Activated CD4-positive, alpha-beta T cell treated with anti-CD3 and anti-CD28 coated beads, Interleukin-2, amount 10 ng/mL, durations not matched to agents 24 days and 14 days (primary cell): ENCODE results near the gene NFIB. TPM values are rescaled to one million over a fixed set of nuclear protein-coding genes. Genes with fewer than 3 reads are reported as not detected.

ENCODE experiments used
- DNase-seq: peaks from one replicate; pipeline ENCODE4 v3.0.0; 2022
- H3K27ac Mint-ChIP-seq: one replicate; pipeline ENCODE4 v1.8.0; 2022; ENCODE audit warnings: mild to moderate bottlenecking, mixed read lengths
- H3K27me3 Mint-ChIP-seq: one replicate; pipeline ENCODE4 v1.8.0; 2022; ENCODE audit warnings: mixed read lengths
- H3K36me3 Mint-ChIP-seq: one replicate; pipeline ENCODE4 v1.8.0; 2022; ENCODE audit warnings: low read depth, mild to moderate bottlenecking, mixed read lengths
- H3K4me1 Mint-ChIP-seq: one replicate; pipeline ENCODE4 v1.8.0; 2021; ENCODE audit warnings: mixed read lengths
- H3K4me3 Mint-ChIP-seq: one replicate; pipeline ENCODE4 v1.8.0; 2022; ENCODE audit warnings: mild to moderate bottlenecking, moderate library complexity, mixed read lengths
- H3K9me3 Mint-ChIP-seq: one replicate; pipeline ENCODE4 v1.8.0; 2021; ENCODE audit warnings: mixed read lengths
- intact Hi-C: fragments of 100-400 bp; cut with micrococcal nuclease; formaldehyde crosslinking; loops from one replicate; pipeline ENCODE4 v1.15.1; 2023
- total RNA-seq: library from RNA; stranded (reverse); gene quantifications from 2 replicates; pipeline ENCODE4 v1.2.3, GENCODE V29; 2022

NFIB gene
- total RNA-seq, 1 donor from 2014 or later: not detected

- Mint-ChIP-seq H3K4me1 (no peaks in the 10 kb centered on the region), H3K27me3 (no peaks in the 10 kb centered on the region), H3K27ac (no peak overlapping the region), H3K36me3 (no peaks in the 10 kb centered on the region), H3K4me3 (no peak overlapping the region), H3K9me3 (no peaks in the 10 kb centered on the region)
- intact Hi-C loops: no loop called here
- no peak for DNase-seq
Measured at GRCh38 chr9:14131356-14132088, 182.4 kb downstream of the NFIB start.

GRCh38 chr9:14127656-14128055 lies 186.3 kb downstream of the NFIB start:
- intact Hi-C loops: no loop called here
- Mint-ChIP-seq H3K36me3 (no peaks in the 10 kb centered on the region), H3K9me3 (no peaks in the 10 kb centered on the region), H3K4me1 (no peaks in the 10 kb centered on the region), H3K4me3 (no peak overlapping the region), H3K27me3 (no peaks in the 10 kb centered on the region), H3K27ac (no peak overlapping the region)
- no peak for DNase-seq

- Mint-ChIP-seq H3K4me3 (no peak overlapping the region), H3K27me3 (no peaks in the 10 kb centered on the region), H3K27ac (no peak overlapping the region), H3K9me3 (no peaks in the 10 kb centered on the region), H3K4me1 (no peaks in the 10 kb centered on the region), H3K36me3 (no peaks in the 10 kb centered on the region)
- DNase-seq: no peak
- intact Hi-C loops: no loop called here
Measured at GRCh38 chr9:14119694-14120514, 194.0 kb downstream of the NFIB start.

GRCh38 chr9:14112226-14112625 lies 201.7 kb downstream of the NFIB start:
- no peaks in the 10 kb centered on the region for H3K4me1 Mint-ChIP-seq
- H3K27me3 Mint-ChIP-seq: no peaks in the 10 kb centered on the region
- no peaks in the 10 kb centered on the region for H3K9me3 Mint-ChIP-seq
- no peaks in the 10 kb centered on the region for H3K36me3 Mint-ChIP-seq
- DNase-seq: no peak
- intact Hi-C loops: no loop called here
- H3K4me3 Mint-ChIP-seq: no peak overlapping the region
- no peak overlapping the region for H3K27ac Mint-ChIP-seq

- Mint-ChIP-seq H3K4me1 (no peaks in the 10 kb centered on the region), H3K9me3 (no peaks in the 10 kb centered on the region), H3K4me3 (no peak overlapping the region), H3K27ac (no peak overlapping the region), H3K36me3 (no peaks in the 10 kb centered on the region), H3K27me3 (no peaks in the 10 kb centered on the region)
- DNase-seq: no peak
- intact Hi-C loops: no loop called here
Measured at GRCh38 chr9:14111696-14112095, 202.2 kb downstream of the NFIB start.

GRCh38 chr9:14107977-14108376 lies 206.0 kb downstream of the NFIB start:
- H3K9me3 Mint-ChIP-seq: no peaks in the 10 kb centered on the region
- no peaks in the 10 kb centered on the region for H3K36me3 Mint-ChIP-seq
- no peaks in the 10 kb centered on the region for H3K4me1 Mint-ChIP-seq
- no peak overlapping the region for H3K4me3 Mint-ChIP-seq
- H3K27ac Mint-ChIP-seq: no peak overlapping the region
- no peaks in the 10 kb centered on the region for H3K27me3 Mint-ChIP-seq
- DNase-seq: no peak
- intact Hi-C loops: no loop called here

GRCh38 chr9:14107495-14107894 lies 206.4 kb downstream of the NFIB start:
- Mint-ChIP-seq H3K36me3 (no peaks in the 10 kb centered on the region), H3K4me3 (no peak overlapping the region), H3K27me3 (no peaks in the 10 kb centered on the region), H3K27ac (no peak overlapping the region), H3K9me3 (no peaks in the 10 kb centered on the region), H3K4me1 (no peaks in the 10 kb centered on the region)
- DNase-seq: no peak
- intact Hi-C loops: no loop called here

- DNase-seq: no peak
- Mint-ChIP-seq H3K27me3 (no peaks in the 10 kb centered on the region), H3K4me3 (no peak overlapping the region), H3K9me3 (no peaks in the 10 kb centered on the region), H3K27ac (no peak overlapping the region), H3K4me1 (no peaks in the 10 kb centered on the region), H3K36me3 (no peaks in the 10 kb centered on the region)
- intact Hi-C loops: no loop called here
Measured at GRCh38 chr9:14106699-14107098, 207.2 kb downstream of the NFIB start.

GRCh38 chr9:14104496-14104895 lies 209.4 kb downstream of the NFIB start:
- no peaks in the 10 kb centered on the region for H3K4me1 Mint-ChIP-seq
- no peak for DNase-seq
- no peaks in the 10 kb centered on the region for H3K36me3 Mint-ChIP-seq
- H3K27ac Mint-ChIP-seq: no peak overlapping the region
- H3K9me3 Mint-ChIP-seq: no peaks in the 10 kb centered on the region
- no peaks in the 10 kb centered on the region for H3K27me3 Mint-ChIP-seq
- intact Hi-C loops: no loop called here
- H3K4me3 Mint-ChIP-seq: no peak overlapping the region

- no peaks in the 10 kb centered on the region for H3K27me3 Mint-ChIP-seq
- H3K4me3 Mint-ChIP-seq: no peak overlapping the region
- no peaks in the 10 kb centered on the region for H3K4me1 Mint-ChIP-seq
- H3K9me3 Mint-ChIP-seq: no peaks in the 10 kb centered on the region
- no peaks in the 10 kb centered on the region for H3K36me3 Mint-ChIP-seq
- intact Hi-C loops: no loop called here
- DNase-seq: no peak
- no peak overlapping the region for H3K27ac Mint-ChIP-seq
Measured at GRCh38 chr9:14103115-14103514, 210.8 kb downstream of the NFIB start.

GRCh38 chr9:14099737-14100136 lies 214.2 kb downstream of the NFIB start:
- H3K27me3 Mint-ChIP-seq: no peaks in the 10 kb centered on the region
- H3K9me3 Mint-ChIP-seq: no peaks in the 10 kb centered on the region
- H3K27ac Mint-ChIP-seq: no peak overlapping the region
- no peaks in the 10 kb centered on the region for H3K4me1 Mint-ChIP-seq
- intact Hi-C loops: no loop called here
- H3K36me3 Mint-ChIP-seq: no peaks in the 10 kb centered on the region
- no peak for DNase-seq
- no peak overlapping the region for H3K4me3 Mint-ChIP-seq

GRCh38 chr9:14098486-14099180 lies 215.3 kb downstream of the NFIB start:
- Mint-ChIP-seq H3K4me3 (no peak overlapping the region), H3K27ac (no peak overlapping the region), H3K9me3 (no peaks in the 10 kb centered on the region), H3K4me1 (no peaks in the 10 kb centered on the region), H3K36me3 (no peaks in the 10 kb centered on the region), H3K27me3 (no peaks in the 10 kb centered on the region)
- intact Hi-C loops: no loop called here
- no peak for DNase-seq

GRCh38 chr9:14097666-14098415 lies 216.1 kb downstream of the NFIB start:
- no peak overlapping the region for H3K4me3 Mint-ChIP-seq
- no peaks in the 10 kb centered on the region for H3K27me3 Mint-ChIP-seq
- intact Hi-C loops: no loop called here
- H3K27ac Mint-ChIP-seq: no peak overlapping the region
- no peaks in the 10 kb centered on the region for H3K9me3 Mint-ChIP-seq
- H3K4me1 Mint-ChIP-seq: no peaks in the 10 kb centered on the region
- no peak for DNase-seq
- no peaks in the 10 kb centered on the region for H3K36me3 Mint-ChIP-seq
